ENCODE results near the gene DNAH12. TPM values are rescaled to one million over a fixed set of nuclear protein-coding genes. Genes with fewer than 3 reads are reported as not detected.

The DNAH12 gene
- polyA plus RNA-seq, 1 donor from 2014 or later = 1.8 TPM

- Histone ChIP-seq H3K27me3 (ENCODE audit: insufficient read depth, low read depth, low read length) (no peaks in the 10 kb centered on the region), H2AFZ (ENCODE audit: low read depth, low read length) (no peak overlapping the region), H3F3A (ENCODE audit: insufficient read depth, low read length, poor library complexity, severe bottlenecking) (no peaks in the 10 kb centered on the region), H3K4me2 (ENCODE audit: low read length) (no peak overlapping the region), H3K9ac (ENCODE audit: low read length) (no peak overlapping the region), H3K4me3 (ENCODE audit: low read length) (no peak overlapping the region), H3K79me2 (replicated peaks; ENCODE audit: insufficient read depth, low read length) (no peaks in the 10 kb centered on the region), H3K36me3 (ENCODE audit: insufficient read depth, low read length) (peaks cover 25% of the 10 kb centered on the region), H4K20me1 (ENCODE audit: insufficient read depth) (no peaks in the 10 kb centered on the region), H3K9me2 (ENCODE audit: insufficient read depth, low read length) (no peaks in the 10 kb centered on the region), H3K27ac (ENCODE audit: low read length) (no peak overlapping the region), H3K9me3 (ENCODE audit: low read length) (no peaks in the 10 kb centered on the region)
- TF ChIP-seq CTCF (IDR thresholded peaks at IDR 0.05; ENCODE audit: poor library complexity, severe bottlenecking) = no peak
- TF ChIP-seq TAF1 (IDR thresholded peaks at IDR 0.05; ENCODE audit: low read depth) = no peak
- TF ChIP-seq RAD21 (conservative IDR thresholded peaks at IDR 0.05) = no peak
- no peak for TF ChIP-seq EP300 (conservative IDR thresholded peaks at IDR 0.05; ENCODE audit: poor library complexity, severe bottlenecking)
- TF ChIP-seq REST (IDR thresholded peaks at IDR 0.05; ENCODE audit: borderline replicate concordance) = no peak
These were observed 286.5 kb downstream of the DNAH12 start for GRCh38 chr3:57257678-57258077.

- no peaks in the 10 kb centered on the region for H3K9me3 ChIP-seq (ENCODE audit: low read length)
These were observed 287.3 kb downstream of the DNAH12 start for GRCh38 chr3:57256844-57257243.

More at GRCh38 chr3:57256844-57257243, 287.3 kb downstream of the DNAH12 start:
- H2AFZ ChIP-seq (ENCODE audit: low read depth, low read length) = no peak overlapping the region
- H3K27ac ChIP-seq (ENCODE audit: low read length) = no peak overlapping the region
- H3K9ac ChIP-seq (ENCODE audit: low read length) = no peak overlapping the region
- no peak for TF ChIP-seq SMC3 (conservative IDR thresholded peaks at IDR 0.05; ENCODE audit: poor library complexity)
- no peak for TF ChIP-seq CTCF (IDR thresholded peaks at IDR 0.05; ENCODE audit: poor library complexity, severe bottlenecking)
- TF ChIP-seq RAD21 (conservative IDR thresholded peaks at IDR 0.05) = no peak
- TF ChIP-seq POLR2AphosphoS5 (IDR thresholded peaks at IDR 0.05) = no peak
- no peak overlapping the region for H3K4me3 ChIP-seq (ENCODE audit: low read length)
- no peak overlapping the region for H3K4me2 ChIP-seq (ENCODE audit: low read length)
- no peaks in the 10 kb centered on the region for H3K27me3 ChIP-seq (ENCODE audit: insufficient read depth, low read depth, low read length)
- peaks cover 25% of the 10 kb centered on the region for H3K36me3 ChIP-seq (ENCODE audit: insufficient read depth, low read length)
- no peaks in the 10 kb centered on the region for H3K79me2 ChIP-seq (replicated peaks; ENCODE audit: insufficient read depth, low read length)
- no peaks in the 10 kb centered on the region for H3K9me2 ChIP-seq (ENCODE audit: insufficient read depth, low read length)
- no peaks in the 10 kb centered on the region for H4K20me1 ChIP-seq (ENCODE audit: insufficient read depth)
- H3F3A ChIP-seq (ENCODE audit: insufficient read depth, low read length, poor library complexity, severe bottlenecking) = no peaks in the 10 kb centered on the region

Data from neural cell (in vitro differentiated cells).